HG02884 (cell line): ENCODE data around the gene ATG5.
A peak's percentile ranks its signal among the peaks of the same experiment; 100 is the strongest.

Source experiments
- ATAC-seq: cut with Tn5 transposase; IDR thresholded peaks from one replicate; pipeline ENCODE4 v1.9.1; 2021; ENCODE audit warnings: mild to moderate bottlenecking, moderate library complexity; ENCODE audit not compliant: unreplicated experiment

The ATG5 gene

DNA sequence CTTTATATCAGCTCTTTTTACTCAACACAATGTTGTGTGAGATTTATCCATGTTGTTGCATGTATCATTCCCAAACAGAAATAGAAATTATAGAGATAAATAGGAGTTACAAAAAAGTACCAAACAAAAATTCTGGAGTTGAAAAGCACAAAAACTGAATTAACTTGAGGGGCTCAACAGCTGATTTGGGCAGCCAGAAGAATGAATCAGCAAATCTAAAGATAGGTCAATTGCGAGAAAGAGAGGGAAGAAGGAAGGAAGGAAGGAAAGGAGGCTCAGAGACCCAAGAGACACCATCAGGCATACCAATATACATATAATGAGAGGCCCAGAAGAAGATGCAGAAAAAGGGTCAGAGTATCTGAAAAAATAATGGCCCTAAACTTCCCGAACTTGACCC, 98.9 kb downstream of the ATG5 start:
- ATAC-seq = no peak

- no peak for ATAC-seq
Measured at GRCh38 chr6:106225581-106225980, 100.0 kb downstream of the ATG5 start.

DNA sequence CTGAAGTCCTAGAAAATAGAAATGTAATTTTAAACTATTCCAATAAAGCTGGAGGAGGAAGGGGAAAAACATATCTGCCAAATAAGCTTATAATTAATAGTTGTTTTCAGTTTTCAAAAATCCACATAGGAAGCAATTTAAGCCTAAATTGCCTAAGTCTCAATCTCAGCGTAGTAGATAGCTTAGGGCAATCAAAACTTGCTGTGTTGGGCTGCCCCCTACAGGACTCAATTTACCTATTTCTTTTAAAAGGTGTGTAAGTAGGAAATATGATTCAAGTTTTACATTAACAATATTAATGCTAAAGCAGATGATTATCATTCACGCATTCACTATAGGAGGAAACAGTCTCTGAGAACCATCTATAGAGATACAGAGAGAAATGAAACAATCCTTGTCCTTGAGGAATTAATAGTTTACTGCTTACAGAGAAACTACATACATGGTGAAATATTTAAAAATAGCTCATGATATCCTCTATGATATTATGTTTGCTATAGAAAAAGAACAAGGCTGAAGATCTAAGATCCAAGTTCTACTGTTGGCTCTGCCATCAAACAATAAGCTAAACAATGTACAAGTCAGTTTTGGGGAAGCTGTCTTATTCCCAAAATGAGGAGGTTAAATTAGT, 102.1 kb downstream of the ATG5 start:
- no peak for ATAC-seq

- ATAC-seq = no peak
Measured at GRCh38 chr6:106220485-106220884, 105.1 kb downstream of the ATG5 start.

GRCh38 chr6:106216527-106216926, 109.0 kb downstream of the ATG5 start:
- no peak for ATAC-seq

DNA sequence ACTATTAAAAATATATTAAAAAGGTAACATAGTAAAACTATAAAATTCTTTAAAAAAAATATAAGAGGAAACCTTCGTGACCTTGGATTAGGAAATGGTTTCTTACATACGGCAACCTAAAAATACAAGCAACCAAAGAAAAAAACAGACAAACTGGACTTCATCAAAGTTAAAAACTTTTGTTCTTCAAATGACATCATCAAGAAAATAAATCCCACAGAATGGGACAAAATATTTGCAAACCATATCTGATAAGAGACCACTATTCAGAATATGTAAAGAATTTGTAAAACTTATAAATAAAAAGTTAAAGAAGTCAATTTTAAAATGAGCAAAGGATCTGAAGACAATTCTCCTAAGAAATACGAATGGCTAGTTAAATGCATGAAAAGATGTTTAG, 110.0 kb downstream of the ATG5 start:
- no peak for ATAC-seq

DNA sequence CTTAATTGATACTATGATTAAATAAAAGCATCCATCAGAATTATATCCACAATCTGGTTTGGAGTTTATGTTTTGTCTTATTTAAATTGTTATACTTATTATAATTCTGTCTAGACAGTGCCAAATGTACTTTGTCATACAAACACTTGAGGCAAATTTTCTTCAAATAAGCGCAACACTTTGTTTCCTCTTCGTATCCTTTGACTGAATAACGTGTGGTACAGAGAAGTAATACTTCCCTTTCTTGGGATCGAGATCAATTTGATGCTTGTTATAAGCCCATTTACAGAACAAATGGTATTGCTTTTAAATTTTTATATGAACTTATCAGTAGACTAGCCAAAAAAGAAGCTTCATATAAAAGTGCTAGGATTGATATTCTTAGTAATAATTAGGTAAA, 111.0 kb downstream of the ATG5 start:
- no peak for ATAC-seq

DNA sequence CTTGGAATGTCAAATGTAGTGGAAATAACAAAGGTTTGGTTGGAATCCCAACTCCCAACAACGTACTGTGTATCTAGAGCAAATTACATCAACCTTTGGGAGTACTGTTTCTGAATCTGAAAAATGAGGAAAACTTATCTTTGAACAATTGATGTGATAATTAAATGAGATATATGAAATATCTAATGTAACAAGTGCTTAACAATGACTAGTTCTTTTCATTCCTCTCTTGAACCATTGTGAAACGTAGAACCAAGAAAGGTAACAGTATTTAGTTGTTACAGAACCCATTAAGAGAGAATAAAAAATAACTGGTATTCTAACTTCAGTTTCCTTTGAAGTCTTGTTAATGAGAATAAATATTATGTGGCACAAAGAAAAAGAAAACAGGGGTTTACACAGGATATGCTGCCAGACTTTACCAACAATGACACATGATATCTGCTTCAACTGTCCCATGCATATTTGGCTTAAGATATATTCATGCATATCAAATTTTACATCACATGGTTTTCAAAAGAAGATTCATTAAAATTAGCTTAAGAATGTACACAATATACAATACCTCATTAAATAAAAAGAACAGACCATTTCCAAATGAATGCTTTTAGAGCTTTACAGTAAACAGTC, 111.8 kb downstream of the ATG5 start:
- no peak for ATAC-seq

DNA sequence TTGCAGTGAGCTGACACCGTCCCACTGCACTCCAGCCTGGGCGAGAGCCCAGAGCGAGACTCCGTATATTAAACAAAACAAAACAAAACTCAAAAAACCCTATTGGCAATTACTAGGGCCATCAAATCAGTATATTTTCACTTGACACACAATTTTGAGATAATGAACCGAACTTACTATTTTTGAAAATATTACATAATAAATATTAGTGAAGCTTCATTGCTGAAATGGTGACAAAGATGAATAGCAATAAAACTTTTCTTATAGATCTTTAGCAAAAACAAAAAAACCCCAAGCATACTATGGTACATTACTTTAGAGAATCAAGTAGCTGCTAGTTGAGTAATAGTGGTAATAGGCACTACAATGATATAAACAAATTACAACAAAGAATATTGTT, 113.0 kb downstream of the ATG5 start:
- ATAC-seq = no peak

DNA sequence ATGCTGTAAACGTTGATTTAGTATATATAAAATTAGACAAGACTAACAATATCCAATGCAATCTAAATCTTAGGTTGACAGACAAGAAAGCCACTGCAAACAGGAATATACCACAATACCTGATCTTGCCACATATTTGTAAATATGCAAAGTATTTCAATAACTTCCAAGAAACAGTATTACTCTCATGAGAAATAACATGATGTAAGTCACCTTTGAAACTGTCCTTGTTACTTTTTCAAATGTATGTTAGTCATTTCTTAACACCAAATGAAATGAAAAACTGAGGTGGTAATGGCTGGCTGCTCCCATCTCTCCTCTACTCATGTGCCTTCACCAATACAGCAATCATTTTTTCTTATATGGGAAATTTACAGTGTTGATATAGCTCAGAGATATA, 118.7 kb downstream of the ATG5 start:
- peak; percentile 93 for ATAC-seq

DNA sequence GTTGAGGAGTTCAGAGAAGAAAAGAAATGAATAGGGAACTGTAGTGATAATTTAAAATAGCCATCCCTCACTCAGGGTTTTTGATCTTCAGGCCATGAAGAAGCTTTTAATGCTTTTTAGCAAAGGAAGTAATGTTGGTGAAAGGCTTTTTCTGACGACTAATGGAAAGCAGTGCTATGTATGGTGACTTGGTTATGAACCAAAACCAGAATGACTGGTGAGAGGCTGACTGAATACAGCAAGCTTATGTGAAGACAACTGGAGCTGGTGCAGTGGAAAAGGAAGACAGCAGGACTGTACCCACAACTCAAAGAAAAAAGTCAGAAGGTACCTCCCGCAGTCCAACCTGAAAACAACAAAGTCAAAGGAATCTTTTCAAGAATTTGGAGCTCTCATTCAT, 120.6 kb downstream of the ATG5 start:
- ATAC-seq = no peak

GRCh38 chr6:106199998-106200397, 125.6 kb downstream of the ATG5 start:
- no peak for ATAC-seq

DNA sequence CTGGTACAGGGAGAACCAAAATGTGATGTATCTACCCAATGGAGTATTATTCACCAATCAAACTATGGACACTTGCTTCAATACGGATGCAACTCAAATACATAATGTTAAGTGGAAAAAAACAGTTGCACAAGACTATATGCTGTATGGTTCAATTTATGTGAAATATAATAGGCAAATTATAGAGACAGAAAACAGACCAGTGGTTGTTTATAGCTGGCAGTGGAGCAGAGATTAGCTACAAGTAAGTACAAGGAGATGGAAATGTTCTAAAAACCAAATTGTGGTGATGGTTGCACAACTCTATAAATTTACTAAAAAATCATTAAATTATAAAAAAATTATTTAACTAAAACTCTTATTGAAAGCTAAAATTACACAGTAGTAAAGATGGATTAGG, 126.2 kb downstream of the ATG5 start:
- ATAC-seq = no peak

DNA sequence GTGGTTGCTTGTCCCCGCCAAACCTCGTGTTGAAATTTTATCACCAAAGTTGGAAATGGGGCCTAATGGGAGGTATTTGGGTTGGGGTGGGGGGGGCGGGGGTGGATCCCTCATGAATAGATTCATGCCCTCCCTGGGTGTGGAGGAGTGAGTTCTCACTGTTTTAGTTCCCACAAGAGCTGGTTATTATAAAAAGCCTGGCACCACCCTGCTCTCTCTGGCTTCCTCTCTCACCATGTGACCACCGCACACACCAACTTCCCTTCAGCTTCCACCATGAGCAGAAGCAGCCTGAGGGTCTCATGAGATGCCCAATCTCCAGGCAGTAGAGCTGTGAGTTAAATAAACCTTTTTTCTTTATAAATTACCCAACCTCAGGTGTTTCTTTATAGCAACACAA, 128.1 kb downstream of the ATG5 start:
- no peak for ATAC-seq

- ATAC-seq = no peak
Measured at GRCh38 chr6:106194949-106195921, 130.3 kb downstream of the ATG5 start.

GRCh38 chr6:106192824-106193223, 132.7 kb downstream of the ATG5 start:
- no peak for ATAC-seq

- no peak for ATAC-seq
Measured at GRCh38 chr6:106188104-106188794, 137.3 kb downstream of the ATG5 start.

DNA sequence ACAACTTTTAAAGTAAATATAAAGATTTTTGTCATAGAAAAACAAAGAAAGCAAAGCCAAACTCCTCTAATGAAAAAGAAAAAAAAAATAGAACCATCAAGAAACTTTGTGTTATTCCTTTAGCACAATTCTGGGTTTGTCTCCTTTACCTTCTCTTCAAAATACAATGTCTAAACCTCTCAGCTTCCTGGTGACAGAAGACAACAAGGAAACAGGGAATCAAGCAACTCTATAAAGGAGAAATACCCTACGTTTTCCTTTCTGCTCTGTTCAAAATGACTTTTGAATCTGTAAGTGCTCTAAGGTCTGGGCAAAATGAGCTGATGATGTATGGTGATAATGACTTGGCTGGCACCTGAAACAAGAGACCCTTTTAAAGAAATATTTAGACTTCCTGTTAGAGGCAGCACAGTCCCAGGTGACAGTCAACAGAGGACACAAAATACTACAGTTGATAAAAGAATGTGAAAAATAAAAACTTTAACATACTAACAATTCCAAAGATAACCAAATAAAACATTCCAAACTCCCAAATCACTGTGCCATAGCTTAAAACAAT, 138.1 kb downstream of the ATG5 start:
- ATAC-seq = no peak

DNA sequence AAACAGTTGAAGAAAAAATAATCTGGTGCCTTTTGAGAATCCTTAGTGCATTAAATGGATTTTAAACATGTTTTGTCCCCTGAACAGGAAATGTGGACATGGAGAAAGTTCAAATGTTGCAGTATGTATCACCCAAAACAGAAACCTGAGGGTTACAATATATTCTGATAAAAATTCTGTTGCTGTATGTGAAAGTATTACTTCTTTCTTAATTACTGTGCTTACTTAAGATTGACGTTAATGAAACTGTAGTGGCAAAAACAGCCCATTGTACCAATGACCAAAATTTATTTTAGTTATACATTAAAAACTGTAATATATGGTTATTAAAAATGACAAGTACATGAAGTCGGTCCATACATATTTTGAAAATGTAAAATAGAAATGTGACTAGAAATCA, 138.8 kb downstream of the ATG5 start:
- ATAC-seq = no peak

- ATAC-seq = no peak
Measured at GRCh38 chr6:106186172-106186571, 139.4 kb downstream of the ATG5 start.

DNA sequence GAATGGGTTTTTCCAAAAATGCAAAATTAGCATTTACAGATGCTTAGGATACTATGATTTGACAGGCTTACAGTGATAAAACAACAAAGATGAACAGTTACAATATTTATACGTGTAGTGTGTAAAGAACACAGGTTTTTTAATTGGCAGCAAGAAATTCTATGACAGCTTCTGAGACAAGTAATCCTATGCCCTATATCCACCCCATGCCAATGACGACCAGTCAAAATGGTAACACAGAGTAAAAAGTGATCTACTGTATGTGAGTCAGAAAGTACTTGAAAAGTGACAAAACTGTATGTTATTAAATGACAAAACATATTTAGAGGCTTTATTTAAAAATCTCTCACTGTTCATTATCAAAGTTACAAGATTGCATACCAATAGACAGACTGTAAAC, 139.9 kb downstream of the ATG5 start:
- no peak for ATAC-seq
